K562 (cell line): Measurements from ENCODE around the gene GPR4. TPM values are rescaled to one million over a fixed set of nuclear protein-coding genes. Genes with fewer than 3 reads are reported as not detected.

Source experiments
- ATAC-seq: fragments of 200-7000 bp; cut with Tn5 transposase; 3 replicates; pipeline ENCODE4 v1.9.1; 2020; ENCODE audit warnings: moderate library complexity
- BruUV-seq: library from RNA; stranded (reverse); fragments of 400-500 nt; replicated peaks from 2 replicates; lab custom pipeline; 2021; lab: Mats Ljungman, UMichigan
- CTCF ChIA-PET: fragments of 300-600 bp; formaldehyde crosslinking; extraction: SDS; loops from one replicate; lab custom pipeline; 2021; ENCODE audit warnings: low intra/inter-chr PET ratio; lab: Yijun Ruan, JAX
- POLR2A ChIA-PET: fragments of 300-600, 350-650 bp; sonication (Branson Sonifier 250); formaldehyde crosslinking; extraction: SDS; loops from one replicate; lab custom pipeline; 2021; ENCODE audit warnings: antibody characterized with exemption, inconsistent platforms; lab: Yijun Ruan, JAX
- DNase-seq, 4 experiments: peaks; one replicate each; pipeline versions ENCODE4 v3.0.0 to v3.0.0-alpha.2; 2011 to 2018; ENCODE audit warnings: low spot score in 3 of 4, mixed read lengths in 3 of 4; ENCODE audit errors: extremely low read depth in 1 of 4
- FAIRE-seq: peaks from 2 replicates; lab custom pipeline; 2011; peaks lifted over from hg19 to GRCh38; lab: Jason Lieb, UNC
- H2AFZ ChIP-seq: 2 replicates; pipeline ENCODE4 v1.6.0; 2011; ENCODE audit warnings: low read depth, low read length, control low read depth, inconsistent platforms
- H3K27ac ChIP-seq: fragments of 200-600 bp; 3 replicates; pipeline ENCODE4 v1.8.0; 2011; ENCODE audit warnings: low read depth, mild to moderate bottlenecking, control low read depth, inconsistent platforms, low read length, moderate library complexity, mixed read lengths; ENCODE audit errors: extremely low read depth
- H3K27me3 ChIP-seq, 2 experiments: fragments of 300-600 bp in 1 of 2; 2 replicates in 1 of 2; 3 replicates in 1 of 2; pipeline versions ENCODE4 v1.6.0 to v1.8.0; 2011; ENCODE audit warnings: inconsistent platforms in 2 of 2, low read length in 2 of 2, mild to moderate bottlenecking in 1 of 2, mixed read lengths in 1 of 2, moderate library complexity in 1 of 2; ENCODE audit not compliant: control insufficient read depth in 2 of 2, insufficient read depth in 2 of 2
- H3K36me3 ChIP-seq: fragments of 300-600 bp; 3 replicates; pipeline ENCODE4 v1.8.0; 2011; ENCODE audit warnings: mild to moderate bottlenecking, low read length, inconsistent platforms; ENCODE audit not compliant: control insufficient read depth, insufficient read depth
- H3K4me1 ChIP-seq, 2 experiments: fragments of 200-600 bp in 1 of 2; replicated peaks in 1 of 2; 2 replicates in 1 of 2; 3 replicates in 1 of 2; pipeline versions ENCODE4 v1.5.1 to v1.8.0; 2011; ENCODE audit warnings: inconsistent platforms in 2 of 2, low read length in 2 of 2, mild to moderate bottlenecking in 1 of 2, mixed read lengths in 1 of 2, moderate library complexity in 1 of 2; ENCODE audit not compliant: control insufficient read depth in 2 of 2, insufficient read depth in 2 of 2
- H3K4me2 ChIP-seq: 2 replicates; pipeline ENCODE4 v1.6.1; 2011; ENCODE audit warnings: low read length, control low read depth, inconsistent platforms, mixed read lengths; ENCODE audit not compliant: insufficient read depth
- H3K4me3 ChIP-seq: fragments of 200-600 bp; sonication (generic), shearing (Covaris generic); 2 replicates; pipeline ENCODE4 v1.5.1; 2016; ENCODE audit warnings: control low read depth, inconsistent platforms
- H3K79me2 ChIP-seq: fragments of 200-600 bp; 3 replicates; pipeline ENCODE4 v1.8.0; 2011; ENCODE audit warnings: low read length, inconsistent platforms; ENCODE audit not compliant: control insufficient read depth, insufficient read depth
- H3K9ac ChIP-seq, 2 experiments: 2 replicates each; pipeline versions ENCODE4 v1.6.0 to v1.6.1; 2011; ENCODE audit warnings: low read depth in 2 of 2, low read length in 2 of 2, control low read depth in 1 of 2, inconsistent platforms in 1 of 2, mild to moderate bottlenecking in 1 of 2, mixed read lengths in 1 of 2; ENCODE audit not compliant: insufficient read depth in 1 of 2
- H3K9me1 ChIP-seq: one replicate; pipeline ENCODE4 v1.6.0; 2011; ENCODE audit warnings: inconsistent platforms, mild to moderate bottlenecking, low read length, moderate library complexity; ENCODE audit not compliant: control insufficient read depth, insufficient read depth
- H3K9me3 ChIP-seq: replicated peaks from 2 replicates; pipeline ENCODE4 v1.5.1; 2011; ENCODE audit warnings: low read depth, low read length, inconsistent platforms; ENCODE audit not compliant: control insufficient read depth, insufficient read depth
- H4K20me1 ChIP-seq: replicated peaks from 2 replicates; pipeline ENCODE4 v1.6.1; 2011; ENCODE audit warnings: low read length, inconsistent platforms, mixed read lengths; ENCODE audit not compliant: control insufficient read depth, insufficient read depth
- ATF1 ChIP-seq, 2 experiments: fragments of 450-650 bp in 1 of 2; IDR thresholded peaks; 2 replicates each; pipeline ENCODE4 v1.6.1; 2016; ENCODE audit warnings: missing compliant biosample characterization in 1 of 2, missing genetic modification characterization in 1 of 2
- DPF2 ChIP-seq: fragments of 450-650 bp; IDR thresholded peaks from 2 replicates; pipeline ENCODE4 v1.6.1; 2016
- MXI1 ChIP-seq: IDR thresholded peaks from 2 replicates; pipeline ENCODE4 v1.6.1; 2011; ENCODE audit warnings: low read depth, mild to moderate bottlenecking, improper control_type of control experiment, low read length
- PHF21A ChIP-seq: fragments of 450-650 bp; IDR thresholded peaks from 2 replicates; pipeline ENCODE4 v1.6.1; 2017; ENCODE audit warnings: low read depth, borderline replicate concordance
- RBM25 ChIP-seq: fragments of 200-400 bp; formaldehyde crosslinking; IDR thresholded peaks from 2 replicates; pipeline ENCODE4 v1.6.1; 2018; ENCODE audit warnings: low read length, low read depth, moderate library complexity; ENCODE audit not compliant: severe bottlenecking
- SAFB ChIP-seq: fragments of 200-400 bp; formaldehyde crosslinking; IDR thresholded peaks from 2 replicates; pipeline ENCODE4 v1.6.1; 2017; ENCODE audit warnings: low read depth, low read length, borderline replicate concordance
- TRIM24 ChIP-seq, 2 experiments: fragments of 450-650 bp; IDR thresholded peaks; 2 replicates each; pipeline ENCODE4 v1.6.1; 2016
- ZBED1 ChIP-seq: IDR thresholded peaks from 2 replicates; pipeline ENCODE4 v1.6.1; 2014
- ZNF239 ChIP-seq: fragments of 250-450 bp; sonication (Bioruptor Pico); IDR thresholded peaks from 2 replicates; pipeline ENCODE4 v1.4.0; 2020; ENCODE audit warnings: mild to moderate bottlenecking
- ZNF24 ChIP-seq: fragments of 450-650 bp; IDR thresholded peaks from 2 replicates; pipeline ENCODE4 v1.6.1; 2016
- WGBS: fragments of 100-300 bp; shearing (Covaris generic); methylation state at CpG from one replicate; pipeline ENCODE4 v1.1.6; 2016; ENCODE audit warnings: low coverage, mixed read lengths; ENCODE audit not compliant: insufficient coverage; ENCODE audit errors: missing lambda C conversion rate; 5-methylcytosine and 5-hydroxymethylcytosine counted together
- in situ Hi-C: fragments of 300-500 bp; cut with MboI; formaldehyde crosslinking; loops from 4 replicates; pipeline ENCODE4 v1.15.0; 2018; ENCODE audit warnings: inconsistent platforms, mixed read lengths
- intact Hi-C: fragments of 100-400 bp; cut with micrococcal nuclease; formaldehyde crosslinking; loops from 2 replicates; pipeline ENCODE4 v1.14.2; 2022
- polyA plus RNA-seq, 8 experiments: library from polyadenylated mRNA; depleted of rRNA in 4 of 8; stranded (reverse) in 5 of 8; unstranded in 3 of 8; fragments of >200 nt; fragmentation: Nextera tagmentation in 2 of 8; fragmentation: Illumina TruSeq in 1 of 8; extraction: Ambion mirVana in 2 of 8; extraction: Trizol in 1 of 8; gene quantifications; 2 replicates each; pipeline versions ENCODE4 v1.2.1 to v1.2.3, GENCODE V29; 2011 to 2014; ENCODE audit warnings: inconsistent platforms in 1 of 8, missing spikeins in 1 of 8
- total RNA-seq, 7 experiments: library from RNA; depleted of rRNA in 6 of 7; stranded (reverse); fragments of >200 nt in 6 of 7; fragmentation: Illumina TruSeq in 2 of 7; extraction: Trizol in 2 of 7; gene quantifications; 2 replicates each; pipeline versions ENCODE4 v1.2.1 to v1.2.3, GENCODE V29; 2011 to 2021; ENCODE audit warnings: low replicate concordance in 1 of 7
- TF ChIP-seq, protein P1 (sequence below): fragments of 450-650 bp; IDR thresholded peaks from 2 replicates; pipeline ENCODE4 v1.7.0; 2016; ENCODE audit warnings: borderline replicate concordance
- TF ChIP-seq, protein P2 (sequence below): fragments of 450-650 bp; IDR thresholded peaks from 2 replicates; pipeline ENCODE4 v1.6.1; 2018; ENCODE audit not compliant: partially characterized antibody
- TF ChIP-seq, protein P3 (sequence below): sonication (generic); formaldehyde crosslinking; IDR thresholded peaks from 2 replicates; pipeline ENCODE4 v1.8.0; 2022; ENCODE audit warnings: mild to moderate bottlenecking, missing genetic modification reagents

Gene GPR4
- total and polyA plus RNA-seq, 9 of the 15 experiments (the other 6 are each of a cell fraction or from before 2014, with no cell fraction given), result 0.03 to 0.09 (median 0.04) TPM; not detected in 5

DNA sequence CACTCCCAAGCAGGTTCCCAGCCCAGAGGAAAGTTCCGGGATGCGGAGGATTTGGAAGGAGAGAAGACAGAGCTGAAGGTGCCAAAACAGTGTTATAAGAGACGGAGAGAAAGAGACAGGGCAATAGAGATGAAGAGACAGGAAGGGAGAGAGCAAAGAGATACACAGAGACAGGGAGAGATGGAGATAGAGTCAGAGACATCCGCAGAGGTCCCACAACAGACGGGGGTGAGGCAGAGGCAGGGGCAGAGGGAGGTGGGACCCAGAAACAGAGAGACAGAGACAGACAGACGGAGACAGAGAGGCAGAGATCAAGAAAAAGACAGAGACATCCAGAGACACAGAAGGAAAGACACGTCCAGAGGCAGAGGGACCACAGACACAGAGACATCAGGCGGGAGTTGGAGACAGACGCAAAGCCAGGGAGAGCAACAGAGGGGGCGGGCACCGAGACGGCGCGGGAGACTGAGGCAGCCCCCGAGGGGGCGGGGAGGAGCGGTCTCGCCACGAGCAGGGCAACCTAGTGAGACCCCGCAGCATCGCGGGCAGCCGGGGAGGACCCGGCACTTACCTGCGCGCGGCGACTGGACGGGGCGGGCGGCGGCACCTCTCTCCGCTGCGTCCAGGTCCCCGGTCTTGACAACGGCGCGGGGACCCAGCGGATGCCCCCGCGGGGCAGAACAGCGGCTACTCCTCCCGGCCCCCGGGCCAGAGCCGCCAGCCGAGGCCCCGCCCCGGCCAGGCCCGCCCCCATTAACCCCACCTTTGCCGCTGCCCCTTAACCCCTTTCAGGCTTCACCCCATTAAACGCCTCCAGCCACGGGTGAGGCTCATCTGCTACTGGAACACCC is at the start of gene GPR4 (continued):
- TF ChIP-seq, protein P1, sequence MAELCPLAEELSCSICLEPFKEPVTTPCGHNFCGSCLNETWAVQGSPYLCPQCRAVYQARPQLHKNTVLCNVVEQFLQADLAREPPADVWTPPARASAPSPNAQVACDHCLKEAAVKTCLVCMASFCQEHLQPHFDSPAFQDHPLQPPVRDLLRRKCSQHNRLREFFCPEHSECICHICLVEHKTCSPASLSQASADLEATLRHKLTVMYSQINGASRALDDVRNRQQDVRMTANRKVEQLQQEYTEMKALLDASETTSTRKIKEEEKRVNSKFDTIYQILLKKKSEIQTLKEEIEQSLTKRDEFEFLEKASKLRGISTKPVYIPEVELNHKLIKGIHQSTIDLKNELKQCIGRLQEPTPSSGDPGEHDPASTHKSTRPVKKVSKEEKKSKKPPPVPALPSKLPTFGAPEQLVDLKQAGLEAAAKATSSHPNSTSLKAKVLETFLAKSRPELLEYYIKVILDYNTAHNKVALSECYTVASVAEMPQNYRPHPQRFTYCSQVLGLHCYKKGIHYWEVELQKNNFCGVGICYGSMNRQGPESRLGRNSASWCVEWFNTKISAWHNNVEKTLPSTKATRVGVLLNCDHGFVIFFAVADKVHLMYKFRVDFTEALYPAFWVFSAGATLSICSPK, result no peak

DNA sequence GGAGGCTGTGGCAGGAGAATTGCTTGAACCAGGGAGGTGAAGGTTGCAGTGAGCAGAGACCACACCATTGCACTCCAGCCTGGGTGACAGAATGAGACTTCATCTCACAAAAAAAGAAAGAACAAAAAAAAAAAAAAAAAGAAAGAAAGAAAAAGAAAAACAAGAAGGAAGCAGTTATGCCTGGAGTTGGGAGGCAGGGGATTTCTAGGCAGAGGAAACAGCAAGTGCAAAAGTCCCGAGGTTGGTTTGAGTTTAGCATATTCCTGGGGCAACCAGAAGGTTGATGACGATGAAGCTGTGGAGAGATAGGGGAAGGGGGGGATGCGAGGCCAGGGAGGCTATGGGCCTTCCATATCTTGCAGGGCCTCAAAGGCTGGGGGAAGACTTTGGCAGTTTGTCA is 48.7 kb upstream of the GPR4 start:
- Histone ChIP-seq H3K4me2 (no peak overlapping the region), H3K9ac (no peak overlapping the region), H3K27ac (no peak overlapping the region), H3K36me3 (no peaks in the 10 kb centered on the region), H3K27me3 (no peaks in the 10 kb centered on the region), H2AFZ (0 out of 2 replicates have a peak overlapping the region, but pooled peaks have one; percentile 7), H3K9me1 (no peaks in the 10 kb centered on the region), H3K79me2 (no peaks in the 10 kb centered on the region), H3K4me1 (peaks cover 7 to 8% of the 10 kb centered on the region in 2 experiments; a peak in 3 of 5 replicates), H4K20me1 (no peaks in the 10 kb centered on the region), H3K4me3 (no peak overlapping the region), H3K9me3 (no peaks in the 10 kb centered on the region)
- FAIRE-seq (no peak), ATAC-seq (no peak), DNase-seq (peak in 2 of 4 experiments; percentile 17 to 46)
- ChIA-PET POLR2A (interaction anchor here (0.6 to 2.1 kb wide), 2 partner anchors 15 to 19 kb away, joined by 3 to 6 read pairs; no protein-coding TSS in a partner anchor), CTCF (no interaction called here)
- 15% methylated on average over 3 of the region's 3 CpGs for WGBS
- intact Hi-C loops, result no loop called here
- in situ Hi-C loops, result no loop called here
- no TSS peak for BruUV-seq
- TF ChIP-seq SAFB (no peak), ZNF239 (no peak), MXI1 (no peak), TRIM24 (IDR thresholded peaks at IDR 0.05) (no peak), ATF1 (CRISPR knock-in tag; IDR thresholded peaks at IDR 0.05) (no peak), ATF1 (tag; IDR thresholded peaks at IDR 0.05) (peak; percentile 14; the same call in 1 of the 2 replicates), DPF2 (0 out of 2 replicates have a peak, but pooled peaks have one; percentile 15), PHF21A (no peak), ZBED1 (no peak), ZNF24 (no peak), RBM25 (peak; percentile 5)
- TF ChIP-seq, protein P2, sequence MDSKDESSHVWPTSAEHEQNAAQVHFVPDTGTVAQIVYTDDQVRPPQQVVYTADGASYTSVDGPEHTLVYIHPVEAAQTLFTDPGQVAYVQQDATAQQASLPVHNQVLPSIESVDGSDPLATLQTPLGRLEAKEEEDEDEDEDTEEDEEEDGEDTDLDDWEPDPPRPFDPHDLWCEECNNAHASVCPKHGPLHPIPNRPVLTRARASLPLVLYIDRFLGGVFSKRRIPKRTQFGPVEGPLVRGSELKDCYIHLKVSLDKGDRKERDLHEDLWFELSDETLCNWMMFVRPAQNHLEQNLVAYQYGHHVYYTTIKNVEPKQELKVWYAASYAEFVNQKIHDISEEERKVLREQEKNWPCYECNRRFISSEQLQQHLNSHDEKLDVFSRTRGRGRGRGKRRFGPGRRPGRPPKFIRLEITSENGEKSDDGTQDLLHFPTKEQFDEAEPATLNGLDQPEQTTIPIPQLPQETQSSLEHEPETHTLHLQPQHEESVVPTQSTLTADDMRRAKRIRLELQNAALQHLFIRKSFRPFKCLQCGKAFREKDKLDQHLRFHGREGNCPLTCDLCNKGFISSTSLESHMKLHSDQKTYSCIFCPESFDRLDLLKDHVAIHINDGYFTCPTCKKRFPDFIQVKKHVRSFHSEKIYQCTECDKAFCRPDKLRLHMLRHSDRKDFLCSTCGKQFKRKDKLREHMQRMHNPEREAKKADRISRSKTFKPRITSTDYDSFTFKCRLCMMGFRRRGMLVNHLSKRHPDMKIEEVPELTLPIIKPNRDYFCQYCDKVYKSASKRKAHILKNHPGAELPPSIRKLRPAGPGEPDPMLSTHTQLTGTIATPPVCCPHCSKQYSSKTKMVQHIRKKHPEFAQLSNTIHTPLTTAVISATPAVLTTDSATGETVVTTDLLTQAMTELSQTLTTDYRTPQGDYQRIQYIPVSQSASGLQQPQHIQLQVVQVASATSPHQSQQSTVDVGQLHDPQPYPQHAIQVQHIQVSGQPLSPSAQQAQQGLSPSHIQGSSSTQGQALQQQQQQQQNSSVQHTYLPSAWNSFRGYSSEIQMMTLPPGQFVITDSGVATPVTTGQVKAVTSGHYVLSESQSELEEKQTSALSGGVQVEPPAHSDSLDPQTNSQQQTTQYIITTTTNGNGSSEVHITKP, result peak; percentile 61
- TF ChIP-seq, protein P3, sequence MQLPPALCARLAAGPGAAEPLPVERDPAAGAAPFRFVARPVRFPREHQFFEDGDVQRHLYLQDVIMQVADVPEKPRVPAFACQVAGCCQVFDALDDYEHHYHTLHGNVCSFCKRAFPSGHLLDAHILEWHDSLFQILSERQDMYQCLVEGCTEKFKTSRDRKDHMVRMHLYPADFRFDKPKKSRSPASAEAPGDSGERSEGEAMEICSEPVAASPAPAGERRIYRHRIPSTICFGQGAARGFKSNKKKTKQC (CRISPR knock-in tag), result no peak
